ENCODE data around the gene LYSMD1.
"Not testable (repeated sequence)": the region's sequence is repeated elsewhere in the genome, so short reads cannot be mapped to it uniquely, and the experiment has no call there.

GRCh38 chr1:151194894-151195594 is 29.3 kb upstream of the LYSMD1 start:
- TF ChIP-seq EZH2phosphoT487 (IDR thresholded peaks at IDR 0.05; ENCODE audit: low read length): not testable (repeated sequence)
- TF ChIP-seq, protein P1, sequence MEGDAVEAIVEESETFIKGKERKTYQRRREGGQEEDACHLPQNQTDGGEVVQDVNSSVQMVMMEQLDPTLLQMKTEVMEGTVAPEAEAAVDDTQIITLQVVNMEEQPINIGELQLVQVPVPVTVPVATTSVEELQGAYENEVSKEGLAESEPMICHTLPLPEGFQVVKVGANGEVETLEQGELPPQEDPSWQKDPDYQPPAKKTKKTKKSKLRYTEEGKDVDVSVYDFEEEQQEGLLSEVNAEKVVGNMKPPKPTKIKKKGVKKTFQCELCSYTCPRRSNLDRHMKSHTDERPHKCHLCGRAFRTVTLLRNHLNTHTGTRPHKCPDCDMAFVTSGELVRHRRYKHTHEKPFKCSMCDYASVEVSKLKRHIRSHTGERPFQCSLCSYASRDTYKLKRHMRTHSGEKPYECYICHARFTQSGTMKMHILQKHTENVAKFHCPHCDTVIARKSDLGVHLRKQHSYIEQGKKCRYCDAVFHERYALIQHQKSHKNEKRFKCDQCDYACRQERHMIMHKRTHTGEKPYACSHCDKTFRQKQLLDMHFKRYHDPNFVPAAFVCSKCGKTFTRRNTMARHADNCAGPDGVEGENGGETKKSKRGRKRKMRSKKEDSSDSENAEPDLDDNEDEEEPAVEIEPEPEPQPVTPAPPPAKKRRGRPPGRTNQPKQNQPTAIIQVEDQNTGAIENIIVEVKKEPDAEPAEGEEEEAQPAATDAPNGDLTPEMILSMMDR (IDR thresholded peaks at IDR 0.05; ENCODE audit: low read length): not testable (repeated sequence)
